HG02981 (cell line): Measurements from ENCODE around the gene TXN2.
A peak's percentile ranks its signal among the peaks of the same experiment; 100 is the strongest.
"Not testable (repeated sequence)": the region's sequence is repeated elsewhere in the genome, so short reads cannot be mapped to it uniquely, and the experiment has no call there.

Experiments used
- ATAC-seq: cut with Tn5 transposase; IDR thresholded peaks from one replicate; pipeline ENCODE4 v1.9.1; 2021; ENCODE audit warnings: mild to moderate bottlenecking, moderate library complexity; ENCODE audit not compliant: unreplicated experiment

Gene TXN2

DNA sequence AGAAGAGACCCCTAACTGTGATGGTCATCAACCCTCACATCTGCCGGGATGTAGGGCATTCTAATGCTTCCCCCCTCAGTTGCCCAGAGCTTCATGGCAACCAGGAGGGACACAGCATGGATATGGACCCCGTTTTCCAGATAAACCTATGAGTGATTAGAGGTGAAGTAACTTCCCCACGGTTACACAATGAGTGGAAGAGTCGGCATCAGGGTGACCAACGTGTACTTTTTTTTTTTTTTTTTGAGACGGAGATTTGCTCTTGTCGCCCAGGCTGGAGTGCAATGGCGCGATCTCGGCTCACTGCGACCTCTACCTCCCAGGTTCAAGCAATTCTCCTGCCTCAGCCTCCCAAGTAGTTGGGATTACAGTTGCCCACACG is 25.0 kb downstream of the TXN2 start:
- ATAC-seq, result no peak

- ATAC-seq, result no peak
These were observed 25.6 kb downstream of the TXN2 start for GRCh38 chr22:36455571-36456463.

GRCh38 chr22:36454916-36455570 is 26.4 kb downstream of the TXN2 start:
- peak; percentile 42 for ATAC-seq

DNA sequence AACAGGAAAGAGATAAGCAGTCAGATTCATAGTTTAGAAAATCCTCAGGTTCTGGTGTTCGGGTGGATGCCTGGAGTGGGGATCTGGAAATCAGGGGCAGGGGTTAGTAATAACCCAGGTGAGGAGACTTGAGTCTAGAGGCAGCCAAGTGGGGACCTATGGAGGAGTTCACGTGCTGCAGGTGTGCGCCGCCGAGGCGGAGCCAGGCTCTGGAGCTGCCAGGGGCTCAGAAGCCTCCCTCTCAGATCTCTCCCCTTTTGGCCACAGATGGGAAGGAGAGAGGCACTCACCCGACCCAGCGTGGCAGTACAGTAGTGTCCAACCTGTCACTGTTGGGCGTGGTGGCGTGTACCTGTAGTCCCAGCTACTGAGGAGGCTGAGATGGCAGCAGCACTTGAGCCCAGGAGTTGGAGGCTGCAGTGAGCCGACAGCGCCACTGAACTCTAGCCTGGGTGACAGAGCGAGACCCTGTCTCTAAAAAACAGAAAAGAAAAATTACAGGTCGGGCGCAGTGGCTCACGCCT is 27.5 kb downstream of the TXN2 start:
- no peak for ATAC-seq

- ATAC-seq, result not testable (repeated sequence)
These were observed 28.3 kb downstream of the TXN2 start for GRCh38 chr22:36452978-36453607.

- ATAC-seq, result no peak
These were observed 29.0 kb downstream of the TXN2 start for GRCh38 chr22:36452250-36452977.

- not testable (repeated sequence) for ATAC-seq
These were observed 30.5 kb downstream of the TXN2 start for GRCh38 chr22:36450923-36451322.

DNA sequence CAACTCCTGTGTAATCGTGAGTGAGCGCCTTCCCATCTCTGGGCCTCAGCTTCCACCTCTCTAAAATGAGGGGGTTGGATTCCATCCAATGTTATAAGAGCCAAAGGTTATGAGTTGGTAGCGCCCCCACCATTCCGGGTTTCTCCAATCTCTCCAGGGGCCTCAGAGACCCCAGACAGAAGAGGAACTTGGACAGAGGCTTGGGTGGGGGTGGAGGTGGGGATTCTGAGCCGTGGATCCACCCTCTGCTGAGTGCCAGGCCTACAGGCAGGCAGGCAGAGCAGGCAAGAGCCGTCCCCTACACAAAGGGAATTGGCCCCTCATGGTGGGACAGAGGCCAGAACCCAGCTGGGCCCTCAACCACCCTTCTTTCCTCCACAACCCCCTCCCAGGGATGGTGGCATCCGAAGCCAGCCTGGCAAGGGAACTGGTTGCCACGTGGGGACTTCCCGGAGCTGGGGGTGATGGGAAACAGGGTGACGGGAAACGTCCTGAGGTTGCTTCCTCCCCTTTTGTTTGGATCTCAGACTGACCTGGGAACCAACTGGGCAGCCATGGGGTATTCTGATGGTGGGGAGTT is 31.8 kb downstream of the TXN2 start:
- ATAC-seq, result no peak

- no peak for ATAC-seq
These were observed 33.8 kb downstream of the TXN2 start for GRCh38 chr22:36447632-36448031.

- no peak for ATAC-seq
These were observed 36.2 kb downstream of the TXN2 start for GRCh38 chr22:36445158-36445668.

DNA sequence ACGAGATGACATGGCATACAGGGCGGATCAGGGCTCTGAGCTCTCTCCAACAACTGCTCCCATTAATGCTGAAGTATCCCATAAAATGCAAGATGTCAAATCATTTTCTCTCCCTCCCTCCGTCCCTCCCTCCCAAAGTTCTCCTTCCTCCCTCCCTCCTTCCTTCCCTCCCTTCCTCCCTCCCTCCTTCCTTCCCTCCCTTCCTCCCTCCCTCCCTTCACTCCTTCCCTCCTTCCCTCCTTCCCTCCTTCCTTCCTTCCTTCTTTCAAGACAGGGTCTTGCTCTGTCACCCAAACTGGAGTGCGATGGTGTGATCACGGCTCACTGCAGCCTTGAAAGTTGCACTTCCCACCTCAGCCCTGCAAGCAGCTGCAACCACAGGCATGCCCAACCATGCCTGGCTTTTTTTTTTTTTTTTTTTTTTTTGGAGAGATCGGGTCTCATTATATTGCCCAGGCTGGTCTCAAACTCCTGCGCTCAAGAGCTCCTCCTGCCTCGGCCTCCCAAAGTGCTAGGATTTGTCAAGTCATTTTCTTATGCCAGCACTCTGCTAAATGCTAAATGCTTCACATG is 38.2 kb downstream of the TXN2 start:
- ATAC-seq, result no peak

- no peak for ATAC-seq
These were observed 38.8 kb downstream of the TXN2 start for GRCh38 chr22:36442506-36443197.

GRCh38 chr22:36440429-36441002 is 40.9 kb downstream of the TXN2 start:
- ATAC-seq, result no peak

DNA sequence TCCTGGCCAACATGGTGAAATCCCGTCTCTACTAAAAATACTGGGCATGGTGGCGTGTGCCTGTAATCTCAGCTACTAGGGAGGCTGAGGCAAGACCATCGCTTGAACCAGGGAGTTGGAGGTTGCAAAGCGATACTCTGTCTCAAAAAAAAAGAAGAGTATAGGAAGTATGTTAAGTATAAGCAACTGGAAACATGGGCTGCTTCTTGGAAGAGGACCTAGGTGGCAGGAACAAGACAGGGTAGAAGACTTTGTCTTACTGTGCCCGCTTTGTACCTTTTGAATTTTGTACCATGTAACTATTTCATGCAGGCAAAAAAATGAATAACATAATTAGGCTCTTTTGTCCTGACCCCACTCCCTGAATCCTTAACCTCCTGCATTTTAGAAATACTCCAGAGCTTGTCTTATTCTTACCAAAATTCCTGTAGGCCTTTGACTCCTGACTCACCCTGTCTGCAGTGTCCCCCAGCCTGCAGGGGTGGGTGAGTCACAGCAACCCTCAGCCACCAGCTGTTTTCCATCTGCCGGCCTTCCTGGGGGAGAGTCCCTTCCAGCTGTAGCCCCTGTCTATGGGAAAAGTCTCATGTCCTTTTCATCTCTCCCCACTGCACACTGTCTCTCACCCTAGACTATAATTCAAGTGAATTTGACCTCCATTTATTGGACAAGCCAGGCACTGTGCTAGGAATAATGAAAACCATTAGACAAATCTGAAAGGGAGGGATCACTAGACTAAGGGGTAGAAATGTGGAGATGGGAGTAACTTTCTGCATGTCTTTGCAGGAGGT is 41.8 kb downstream of the TXN2 start:
- no peak for ATAC-seq

DNA sequence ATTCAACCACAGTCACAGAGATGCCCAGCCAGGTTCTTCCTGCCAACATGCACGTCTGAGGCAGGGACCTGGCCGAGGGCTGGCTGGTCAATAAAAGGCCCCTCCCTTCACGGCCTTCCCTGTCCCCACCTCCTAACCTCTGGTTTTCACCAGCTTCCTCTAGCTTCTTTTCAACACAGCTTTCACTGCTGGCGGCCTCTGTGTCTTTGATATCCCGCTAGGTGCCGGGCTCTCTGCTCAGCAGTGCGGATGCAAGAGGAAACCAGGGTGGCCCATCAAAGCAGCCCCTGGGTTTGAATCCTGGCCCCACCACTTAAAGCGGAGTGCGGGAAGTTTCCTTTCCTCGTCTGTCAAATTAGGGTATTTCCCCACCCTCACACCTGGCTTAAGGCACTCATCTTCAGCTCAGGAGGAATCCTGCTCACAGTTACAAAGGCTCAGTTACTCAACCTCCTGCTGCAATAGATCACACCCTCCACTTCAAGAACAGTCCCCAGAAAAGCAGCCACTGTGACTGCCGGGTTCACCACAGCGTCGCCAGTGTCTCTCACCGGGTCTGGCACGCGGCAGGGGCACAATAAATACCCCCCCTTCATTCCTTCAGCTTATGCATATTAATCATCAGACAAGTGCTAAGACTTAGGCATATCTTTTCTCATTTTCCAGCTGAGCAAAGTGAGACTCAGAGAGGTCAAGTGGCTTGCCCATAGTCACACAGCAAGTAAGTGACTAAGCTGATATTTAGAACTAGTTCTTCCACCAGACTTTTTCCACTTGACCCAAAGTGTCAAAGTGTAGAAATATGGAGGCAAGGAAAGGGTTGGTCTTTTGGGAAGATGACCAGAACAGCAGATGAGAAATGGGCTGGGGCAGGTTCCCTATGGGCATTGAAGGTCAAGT is 45.7 kb downstream of the TXN2 start:
- no peak for ATAC-seq

DNA sequence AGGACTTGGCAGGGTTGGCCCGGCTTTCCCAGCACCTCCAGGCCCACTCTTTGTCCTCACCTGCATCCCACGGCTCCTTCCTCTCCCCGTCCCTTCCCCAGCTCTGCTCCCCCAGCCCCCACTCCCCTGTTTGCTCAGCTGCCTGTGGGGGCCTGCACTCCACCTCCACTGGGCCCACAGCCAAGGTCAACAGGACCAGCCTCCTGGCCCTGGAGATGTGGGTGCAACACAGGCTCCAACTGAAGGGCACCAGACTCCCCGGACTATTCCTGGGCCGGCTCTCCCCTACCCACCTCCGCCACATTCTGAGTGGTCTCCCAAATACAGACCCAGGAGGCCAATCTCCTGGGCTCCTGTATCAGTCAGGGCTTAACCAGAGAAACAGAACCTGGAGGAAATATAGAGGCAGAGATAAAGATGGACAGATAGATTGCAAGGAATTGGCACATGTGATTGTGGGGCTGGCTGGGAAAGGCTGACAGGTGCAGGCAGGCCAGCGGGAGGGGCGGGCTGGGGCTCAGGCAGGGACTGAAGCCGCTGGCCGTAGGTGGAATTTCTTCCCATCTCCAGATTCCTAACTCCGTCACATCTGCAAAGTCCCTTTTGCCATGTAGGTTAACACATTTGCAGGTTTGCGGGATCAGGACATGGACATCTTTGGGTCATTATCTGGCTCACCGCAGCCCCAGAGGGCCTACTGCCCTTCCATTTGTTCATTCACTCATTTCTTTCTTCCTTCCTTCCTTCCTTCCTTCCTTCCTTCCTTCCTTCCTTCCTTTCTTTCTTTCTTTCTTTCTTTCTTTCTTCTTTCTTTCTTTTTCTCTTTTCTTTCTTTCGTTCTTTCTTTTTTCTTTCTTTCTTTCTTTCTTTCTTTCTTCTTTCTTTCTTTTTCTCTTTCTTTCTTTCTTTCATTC is 47.9 kb downstream of the TXN2 start:
- no peak for ATAC-seq
